Measurements from ENCODE around the gene HBEGF.

- TF ChIP-seq, protein P1, sequence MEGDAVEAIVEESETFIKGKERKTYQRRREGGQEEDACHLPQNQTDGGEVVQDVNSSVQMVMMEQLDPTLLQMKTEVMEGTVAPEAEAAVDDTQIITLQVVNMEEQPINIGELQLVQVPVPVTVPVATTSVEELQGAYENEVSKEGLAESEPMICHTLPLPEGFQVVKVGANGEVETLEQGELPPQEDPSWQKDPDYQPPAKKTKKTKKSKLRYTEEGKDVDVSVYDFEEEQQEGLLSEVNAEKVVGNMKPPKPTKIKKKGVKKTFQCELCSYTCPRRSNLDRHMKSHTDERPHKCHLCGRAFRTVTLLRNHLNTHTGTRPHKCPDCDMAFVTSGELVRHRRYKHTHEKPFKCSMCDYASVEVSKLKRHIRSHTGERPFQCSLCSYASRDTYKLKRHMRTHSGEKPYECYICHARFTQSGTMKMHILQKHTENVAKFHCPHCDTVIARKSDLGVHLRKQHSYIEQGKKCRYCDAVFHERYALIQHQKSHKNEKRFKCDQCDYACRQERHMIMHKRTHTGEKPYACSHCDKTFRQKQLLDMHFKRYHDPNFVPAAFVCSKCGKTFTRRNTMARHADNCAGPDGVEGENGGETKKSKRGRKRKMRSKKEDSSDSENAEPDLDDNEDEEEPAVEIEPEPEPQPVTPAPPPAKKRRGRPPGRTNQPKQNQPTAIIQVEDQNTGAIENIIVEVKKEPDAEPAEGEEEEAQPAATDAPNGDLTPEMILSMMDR (IDR thresholded peaks at IDR 0.05; ENCODE audit: low read depth, low read length), result no peak
- no peak for TF ChIP-seq POLR2A (IDR thresholded peaks at IDR 0.05; ENCODE audit: extremely low read depth, insufficient read length)
Measured at GRCh38 chr5:140365941-140366340, 19.5 kb upstream of the HBEGF start.
